Measurements from ENCODE around the gene KCNE4.

DNA sequence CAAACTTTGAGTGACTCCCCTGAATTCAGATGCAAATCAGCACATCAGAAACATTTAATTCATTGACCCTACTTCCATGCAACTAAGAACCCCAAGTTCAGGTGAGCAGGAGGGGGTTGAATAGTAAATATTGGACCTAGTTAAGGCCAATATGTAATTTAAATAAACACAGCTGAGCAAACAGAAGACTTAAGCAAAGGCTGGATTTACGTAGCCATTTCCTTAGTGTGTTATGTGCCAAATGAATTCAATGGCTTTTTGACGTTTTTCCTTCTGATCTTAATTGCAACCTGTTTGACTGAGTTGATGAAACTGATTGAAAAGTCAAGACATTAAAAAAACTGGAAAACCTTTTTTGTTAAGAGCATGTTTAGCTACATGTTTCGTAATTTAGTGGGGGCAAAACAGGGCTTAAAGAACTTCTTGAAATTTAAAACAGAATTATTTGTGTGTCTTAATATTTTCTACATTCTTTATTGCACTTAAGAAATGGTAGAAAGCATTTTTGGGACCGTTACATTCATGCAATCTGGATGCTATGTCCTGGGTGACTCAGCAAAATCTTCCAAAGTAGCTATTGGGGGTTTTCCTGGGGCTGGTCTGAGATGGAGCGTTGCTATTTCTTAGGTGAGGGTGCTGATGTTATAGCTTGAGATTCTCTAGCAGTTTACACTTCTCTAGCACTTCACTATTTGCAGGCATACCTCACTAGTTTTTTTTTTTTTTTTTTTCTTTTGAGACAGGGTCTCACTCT, 25.5 kb upstream of the KCNE4 start:
- TF ChIP-seq EP300 (IDR thresholded peaks at IDR 0.05; ENCODE audit: borderline replicate concordance in 1 of 2, low read depth in 1 of 2, low read length in 1 of 2) (no peak), POLR2AphosphoS5 (IDR thresholded peaks at IDR 0.05; ENCODE audit: low read depth, low read length) (no peak), JUND (IDR thresholded peaks at IDR 0.05) (no peak), REST (IDR thresholded peaks at IDR 0.05; ENCODE audit: low read depth, low read length) (no peak), GATA2 (CRISPR knock-in tag; IDR thresholded peaks at IDR 0.05) (no peak), FOXM1 (IDR thresholded peaks at IDR 0.05; ENCODE audit: low read depth) (no peak), MXI1 (IDR thresholded peaks at IDR 0.05; ENCODE audit: low read depth, low read length) (no peak), MEF2A (IDR thresholded peaks at IDR 0.05; ENCODE audit: borderline replicate concordance, low read depth) (no peak), NFIC (IDR thresholded peaks at IDR 0.05; ENCODE audit: borderline replicate concordance) (no peak)
- TF ChIP-seq, protein P1, sequence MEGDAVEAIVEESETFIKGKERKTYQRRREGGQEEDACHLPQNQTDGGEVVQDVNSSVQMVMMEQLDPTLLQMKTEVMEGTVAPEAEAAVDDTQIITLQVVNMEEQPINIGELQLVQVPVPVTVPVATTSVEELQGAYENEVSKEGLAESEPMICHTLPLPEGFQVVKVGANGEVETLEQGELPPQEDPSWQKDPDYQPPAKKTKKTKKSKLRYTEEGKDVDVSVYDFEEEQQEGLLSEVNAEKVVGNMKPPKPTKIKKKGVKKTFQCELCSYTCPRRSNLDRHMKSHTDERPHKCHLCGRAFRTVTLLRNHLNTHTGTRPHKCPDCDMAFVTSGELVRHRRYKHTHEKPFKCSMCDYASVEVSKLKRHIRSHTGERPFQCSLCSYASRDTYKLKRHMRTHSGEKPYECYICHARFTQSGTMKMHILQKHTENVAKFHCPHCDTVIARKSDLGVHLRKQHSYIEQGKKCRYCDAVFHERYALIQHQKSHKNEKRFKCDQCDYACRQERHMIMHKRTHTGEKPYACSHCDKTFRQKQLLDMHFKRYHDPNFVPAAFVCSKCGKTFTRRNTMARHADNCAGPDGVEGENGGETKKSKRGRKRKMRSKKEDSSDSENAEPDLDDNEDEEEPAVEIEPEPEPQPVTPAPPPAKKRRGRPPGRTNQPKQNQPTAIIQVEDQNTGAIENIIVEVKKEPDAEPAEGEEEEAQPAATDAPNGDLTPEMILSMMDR (IDR thresholded peaks at IDR 0.05) = no peak
- TF ChIP-seq, protein P2, sequence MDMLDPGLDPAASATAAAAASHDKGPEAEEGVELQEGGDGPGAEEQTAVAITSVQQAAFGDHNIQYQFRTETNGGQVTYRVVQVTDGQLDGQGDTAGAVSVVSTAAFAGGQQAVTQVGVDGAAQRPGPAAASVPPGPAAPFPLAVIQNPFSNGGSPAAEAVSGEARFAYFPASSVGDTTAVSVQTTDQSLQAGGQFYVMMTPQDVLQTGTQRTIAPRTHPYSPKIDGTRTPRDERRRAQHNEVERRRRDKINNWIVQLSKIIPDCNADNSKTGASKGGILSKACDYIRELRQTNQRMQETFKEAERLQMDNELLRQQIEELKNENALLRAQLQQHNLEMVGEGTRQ (IDR thresholded peaks at IDR 0.05; ENCODE audit: borderline replicate concordance, low read depth, low read length) = no peak
- TF ChIP-seq, protein P3, sequence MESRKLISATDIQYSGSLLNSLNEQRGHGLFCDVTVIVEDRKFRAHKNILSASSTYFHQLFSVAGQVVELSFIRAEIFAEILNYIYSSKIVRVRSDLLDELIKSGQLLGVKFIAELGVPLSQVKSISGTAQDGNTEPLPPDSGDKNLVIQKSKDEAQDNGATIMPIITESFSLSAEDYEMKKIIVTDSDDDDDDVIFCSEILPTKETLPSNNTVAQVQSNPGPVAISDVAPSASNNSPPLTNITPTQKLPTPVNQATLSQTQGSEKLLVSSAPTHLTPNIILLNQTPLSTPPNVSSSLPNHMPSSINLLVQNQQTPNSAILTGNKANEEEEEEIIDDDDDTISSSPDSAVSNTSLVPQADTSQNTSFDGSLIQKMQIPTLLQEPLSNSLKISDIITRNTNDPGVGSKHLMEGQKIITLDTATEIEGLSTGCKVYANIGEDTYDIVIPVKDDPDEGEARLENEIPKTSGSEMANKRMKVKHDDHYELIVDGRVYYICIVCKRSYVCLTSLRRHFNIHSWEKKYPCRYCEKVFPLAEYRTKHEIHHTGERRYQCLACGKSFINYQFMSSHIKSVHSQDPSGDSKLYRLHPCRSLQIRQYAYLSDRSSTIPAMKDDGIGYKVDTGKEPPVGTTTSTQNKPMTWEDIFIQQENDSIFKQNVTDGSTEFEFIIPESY (IDR thresholded peaks at IDR 0.05; ENCODE audit: borderline replicate concordance, low read depth) = no peak
- TF ChIP-seq, protein P4, sequence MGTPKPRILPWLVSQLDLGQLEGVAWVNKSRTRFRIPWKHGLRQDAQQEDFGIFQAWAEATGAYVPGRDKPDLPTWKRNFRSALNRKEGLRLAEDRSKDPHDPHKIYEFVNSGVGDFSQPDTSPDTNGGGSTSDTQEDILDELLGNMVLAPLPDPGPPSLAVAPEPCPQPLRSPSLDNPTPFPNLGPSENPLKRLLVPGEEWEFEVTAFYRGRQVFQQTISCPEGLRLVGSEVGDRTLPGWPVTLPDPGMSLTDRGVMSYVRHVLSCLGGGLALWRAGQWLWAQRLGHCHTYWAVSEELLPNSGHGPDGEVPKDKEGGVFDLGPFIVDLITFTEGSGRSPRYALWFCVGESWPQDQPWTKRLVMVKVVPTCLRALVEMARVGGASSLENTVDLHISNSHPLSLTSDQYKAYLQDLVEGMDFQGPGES (IDR thresholded peaks at IDR 0.05; ENCODE audit: low read depth, low read length) = no peak

Measured in SK-N-SH (cell line).